LNCaP clone FGC (cell line): ENCODE measurements around the gene INPP4B.
"Not testable (repeated sequence)": the region's sequence is repeated elsewhere in the genome, so short reads cannot be mapped to it uniquely, and the experiment has no call there.

Experiments used
- DNase-seq: peaks from one replicate; pipeline ENCODE4 v3.0.0-alpha.2; 2011; ENCODE audit warnings: low read depth
- H3K4me3 ChIP-seq: 2 replicates; pipeline ENCODE4 v1.5.1; 2011; ENCODE audit warnings: mild to moderate bottlenecking, low read depth, low read length, control low read depth
- TF ChIP-seq, protein P1 (sequence below): IDR thresholded peaks from 2 replicates; pipeline ENCODE4 v1.5.1; 2012; ENCODE audit warnings: mild to moderate bottlenecking; ENCODE audit not compliant: control insufficient read depth, insufficient read depth; ENCODE audit errors: extremely low read depth

Gene INPP4B

DNA sequence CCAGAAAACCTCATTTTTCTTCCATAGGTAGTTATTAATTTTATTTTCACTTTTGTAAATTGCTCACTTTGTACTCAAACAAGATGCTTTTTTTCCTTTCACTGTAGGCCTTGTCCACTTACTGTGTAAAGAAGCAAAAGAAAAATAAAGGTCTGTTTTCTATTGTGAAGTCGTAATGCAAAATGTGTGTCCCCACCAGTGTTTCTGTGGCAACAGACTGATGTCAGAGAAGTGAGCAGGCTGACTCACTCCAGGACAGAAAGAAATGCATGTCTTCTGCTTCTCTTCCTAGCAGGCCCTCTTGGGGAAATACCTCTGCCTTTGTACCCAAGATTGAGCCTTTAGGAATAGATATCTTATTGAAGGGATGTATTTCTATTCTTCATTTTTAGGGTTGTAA is 30.3 kb downstream of the INPP4B start:
- DNase-seq = no peak
- H3K4me3 ChIP-seq = no peak overlapping the region
- TF ChIP-seq, protein P1, sequence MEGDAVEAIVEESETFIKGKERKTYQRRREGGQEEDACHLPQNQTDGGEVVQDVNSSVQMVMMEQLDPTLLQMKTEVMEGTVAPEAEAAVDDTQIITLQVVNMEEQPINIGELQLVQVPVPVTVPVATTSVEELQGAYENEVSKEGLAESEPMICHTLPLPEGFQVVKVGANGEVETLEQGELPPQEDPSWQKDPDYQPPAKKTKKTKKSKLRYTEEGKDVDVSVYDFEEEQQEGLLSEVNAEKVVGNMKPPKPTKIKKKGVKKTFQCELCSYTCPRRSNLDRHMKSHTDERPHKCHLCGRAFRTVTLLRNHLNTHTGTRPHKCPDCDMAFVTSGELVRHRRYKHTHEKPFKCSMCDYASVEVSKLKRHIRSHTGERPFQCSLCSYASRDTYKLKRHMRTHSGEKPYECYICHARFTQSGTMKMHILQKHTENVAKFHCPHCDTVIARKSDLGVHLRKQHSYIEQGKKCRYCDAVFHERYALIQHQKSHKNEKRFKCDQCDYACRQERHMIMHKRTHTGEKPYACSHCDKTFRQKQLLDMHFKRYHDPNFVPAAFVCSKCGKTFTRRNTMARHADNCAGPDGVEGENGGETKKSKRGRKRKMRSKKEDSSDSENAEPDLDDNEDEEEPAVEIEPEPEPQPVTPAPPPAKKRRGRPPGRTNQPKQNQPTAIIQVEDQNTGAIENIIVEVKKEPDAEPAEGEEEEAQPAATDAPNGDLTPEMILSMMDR = no peak

- H3K4me3 ChIP-seq = no peak overlapping the region
- no peak for DNase-seq
- TF ChIP-seq, protein P1 = no peak
These were observed 32.7 kb downstream of the INPP4B start for GRCh38 chr4:142813388-142813787.

- TF ChIP-seq, protein P1 = no peak
- DNase-seq = no peak
- H3K4me3 ChIP-seq = no peak overlapping the region
These were observed 34.0 kb downstream of the INPP4B start for GRCh38 chr4:142812091-142812490.

DNA sequence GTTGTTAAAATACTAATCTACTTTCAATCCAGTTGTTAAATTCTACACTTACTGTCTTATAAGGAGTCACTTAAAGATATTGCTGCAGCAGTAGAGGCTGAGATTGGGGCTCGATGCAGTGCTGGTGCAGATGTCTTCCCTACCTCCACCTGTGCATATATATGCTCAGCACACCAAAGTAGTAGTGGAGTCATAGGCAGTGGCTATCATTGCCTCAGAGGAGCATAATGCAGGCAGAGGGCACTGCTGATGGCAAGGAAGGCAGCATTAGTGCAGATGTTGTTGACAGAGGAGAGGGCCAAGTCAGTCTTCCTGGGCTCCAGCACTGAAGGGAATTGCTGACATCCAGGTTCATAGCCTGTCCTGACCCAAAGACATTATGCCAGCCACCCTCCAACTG is 35.1 kb downstream of the INPP4B start:
- TF ChIP-seq, protein P1 = no peak
- DNase-seq = no peak
- no peak overlapping the region for H3K4me3 ChIP-seq

GRCh38 chr4:142809559-142809958 is 36.5 kb downstream of the INPP4B start:
- no peak for DNase-seq
- H3K4me3 ChIP-seq = no peak overlapping the region
- TF ChIP-seq, protein P1 = no peak

DNA sequence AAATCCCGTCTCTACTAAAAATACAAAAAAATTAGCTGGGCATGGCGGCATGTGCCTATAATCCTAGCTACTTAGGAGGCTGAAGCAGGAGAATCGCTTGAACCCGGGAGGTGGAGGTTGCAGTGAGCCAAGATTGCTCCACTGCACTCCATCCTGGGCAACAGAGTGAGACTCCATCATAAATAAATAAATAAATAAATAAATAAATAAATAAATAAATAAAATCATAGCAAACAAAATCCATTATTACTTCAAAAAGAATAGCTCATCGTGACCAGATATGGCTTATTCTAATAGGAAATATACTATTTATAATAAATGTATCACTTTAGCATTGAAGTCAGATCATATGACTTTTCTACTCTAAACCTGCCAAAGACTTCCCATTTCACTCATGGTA is 42.2 kb downstream of the INPP4B start:
- DNase-seq = not testable (repeated sequence)

GRCh38 chr4:142801966-142802365 is 44.1 kb downstream of the INPP4B start:
- DNase-seq = no peak
- TF ChIP-seq, protein P1 = no peak
- no peak overlapping the region for H3K4me3 ChIP-seq

More for the DNA sequence above, 42.2 kb downstream of the INPP4B start:
- not testable (repeated sequence) for H3K4me3 ChIP-seq
